ENCODE measurements around the gene GP1BB. TPM values are rescaled to one million over a fixed set of nuclear protein-coding genes. Genes with fewer than 3 reads are reported as not detected.
A peak's percentile ranks its signal among the peaks of the same experiment; 100 is the strongest.

GP1BB gene
- total RNA-seq, 2 donors from 2014 or later: 0.40 TPM; not detected in 1

- ATAC-seq (no peak), DNase-seq (peak in 1 of 2 donors; percentile 16)
- intact Hi-C loops (cut with DNase I, micrococcal nuclease): no loop called here
These were observed 14.1 kb upstream of the GP1BB start for GRCh38 chr22:19709063-19709769.

DNA sequence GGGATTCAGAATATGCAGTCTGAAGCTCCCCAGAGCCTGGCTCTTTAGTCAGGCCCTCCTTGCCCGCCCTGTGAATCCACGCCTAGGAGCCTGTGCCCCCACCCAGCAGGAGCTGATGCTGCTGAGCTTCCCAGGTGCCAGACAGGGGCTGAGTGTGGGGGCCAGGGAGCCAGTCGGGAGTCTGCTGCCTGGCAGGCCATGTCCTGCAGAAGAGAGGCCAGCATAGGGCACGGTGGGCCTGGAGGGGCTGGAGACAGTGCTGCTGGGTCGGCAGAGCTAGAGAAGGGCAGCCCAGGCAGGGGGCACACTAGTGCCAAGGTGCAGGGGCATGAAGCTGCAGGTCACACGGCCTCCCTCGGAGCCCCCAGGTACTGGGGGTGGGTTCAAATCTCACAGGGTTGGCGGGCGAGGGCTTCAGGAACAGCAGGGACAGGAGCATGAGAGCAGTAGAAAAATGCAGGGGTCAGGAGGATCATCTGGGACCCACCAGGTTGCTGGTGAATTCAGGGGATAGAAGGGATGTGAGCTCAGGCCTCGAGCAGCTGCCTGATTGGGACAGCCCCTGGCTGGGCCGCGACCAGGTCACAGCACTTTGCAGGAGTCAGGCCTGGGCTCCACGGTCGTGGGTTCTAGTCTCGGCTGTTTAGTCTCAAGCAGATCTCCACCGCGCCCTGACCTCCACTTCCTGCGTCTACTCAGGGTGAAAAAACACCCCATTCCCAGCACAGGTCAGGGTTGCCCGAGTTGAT, 13.1 kb upstream of the GP1BB start:
- intact Hi-C loops (cut with DNase I, micrococcal nuclease): no loop called here
- no peak for ATAC-seq
- DNase-seq: peak in 1 of 2 donors; percentile 1

- intact Hi-C loops (cut with DNase I, micrococcal nuclease): no loop called here
- DNase-seq (no peak), ATAC-seq (no peak)
These were observed 12.6 kb upstream of the GP1BB start for GRCh38 chr22:19710769-19711106.

GRCh38 chr22:19713245-19713644, 10.1 kb upstream of the GP1BB start:
- DNase-seq: no peak
- intact Hi-C loops (cut with DNase I, micrococcal nuclease): no loop called here
- no peak for ATAC-seq

DNA sequence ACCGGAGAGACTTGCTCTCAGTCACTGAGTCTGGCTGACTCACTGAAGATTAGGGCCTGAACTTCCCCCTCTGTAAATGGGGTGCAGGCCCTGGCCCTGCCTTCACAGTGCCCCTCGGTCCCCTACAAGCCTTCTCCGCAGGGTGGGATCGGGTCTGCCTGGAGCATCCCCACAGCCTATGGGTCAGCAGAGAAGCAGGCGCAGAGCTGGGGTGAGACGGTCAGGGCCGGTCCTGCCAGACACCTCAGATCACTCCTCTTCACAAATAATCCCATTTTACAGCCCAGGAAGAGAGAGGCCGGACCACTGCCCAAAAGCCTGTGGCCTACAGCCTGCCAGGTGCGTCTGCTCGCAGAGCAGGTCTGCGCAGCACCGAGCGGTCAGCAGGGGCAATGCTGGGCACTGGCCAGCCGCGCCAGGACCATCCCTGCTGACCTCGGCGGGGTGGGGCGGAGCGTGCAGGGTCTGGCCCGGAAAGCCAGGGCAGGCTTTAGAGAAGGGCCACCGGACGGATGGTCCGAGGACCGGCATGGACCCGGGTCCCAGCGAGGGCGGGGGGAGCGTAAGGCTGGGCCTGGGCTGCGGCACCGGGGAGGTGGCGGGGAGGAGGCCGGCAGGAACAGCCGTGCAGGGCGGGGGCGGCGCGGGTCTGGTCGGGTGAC, 9.6 kb upstream of the GP1BB start:
- intact Hi-C loops (cut with DNase I, micrococcal nuclease): no loop called here
- no peak for DNase-seq
- no peak for ATAC-seq

DNA sequence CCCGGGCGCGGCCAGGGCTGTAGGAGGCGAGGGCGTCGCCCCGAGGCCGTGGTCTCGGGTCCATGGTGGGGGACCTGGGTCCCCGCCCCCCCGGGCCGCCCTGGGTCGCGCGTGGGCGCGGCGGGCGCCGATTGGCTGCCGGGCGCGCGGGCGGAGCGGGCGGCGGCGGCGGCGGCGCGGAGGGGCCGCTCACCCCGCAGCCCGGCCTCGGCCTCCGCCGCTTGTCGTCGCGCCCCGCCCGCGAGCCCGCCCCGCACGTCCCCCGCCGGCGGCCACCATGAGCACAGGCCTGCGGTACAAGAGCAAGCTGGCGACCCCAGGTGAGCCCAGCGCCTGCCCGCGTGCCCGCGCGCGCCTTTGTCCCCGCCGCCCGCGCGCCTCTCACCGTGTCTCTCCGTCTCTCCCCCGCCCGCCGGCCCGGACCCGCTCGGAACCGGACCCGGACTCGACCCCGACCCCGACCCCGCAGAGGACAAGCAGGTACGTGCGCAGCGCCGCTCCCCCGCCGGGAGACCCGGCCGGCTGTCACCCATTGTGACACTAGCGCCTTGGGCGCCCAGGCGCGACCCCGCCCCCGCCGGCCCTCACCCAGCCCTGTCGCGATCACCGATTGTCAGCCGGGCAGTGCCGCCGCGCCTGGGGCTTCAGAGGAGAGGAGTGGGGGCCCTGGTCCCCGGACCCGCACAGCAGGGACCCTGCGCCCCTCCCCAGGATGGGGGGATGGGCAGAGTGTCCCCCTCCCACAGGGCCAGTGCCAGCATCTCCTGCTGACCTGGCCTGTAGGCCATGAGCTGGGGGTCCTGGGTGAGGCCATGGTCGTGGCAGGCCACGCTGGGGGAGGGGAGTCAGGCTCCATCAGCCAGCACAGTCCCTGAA, 8.8 kb upstream of the GP1BB start, which contains the start of gene SEPTIN5:
TSS of gene SEPTIN5 (plus strand) at position 192 of the 876 bp plus-strand sequence. CDS start at position 278, 86 bp downstream.
- no peak for DNase-seq
- intact Hi-C loops (cut with DNase I, micrococcal nuclease): no loop called here
- no peak for ATAC-seq

- no peak for DNase-seq
- intact Hi-C loops (cut with DNase I, micrococcal nuclease): no loop called here
These were observed 8.0 kb upstream of the GP1BB start for GRCh38 chr22:19715188-19715930.

DNA sequence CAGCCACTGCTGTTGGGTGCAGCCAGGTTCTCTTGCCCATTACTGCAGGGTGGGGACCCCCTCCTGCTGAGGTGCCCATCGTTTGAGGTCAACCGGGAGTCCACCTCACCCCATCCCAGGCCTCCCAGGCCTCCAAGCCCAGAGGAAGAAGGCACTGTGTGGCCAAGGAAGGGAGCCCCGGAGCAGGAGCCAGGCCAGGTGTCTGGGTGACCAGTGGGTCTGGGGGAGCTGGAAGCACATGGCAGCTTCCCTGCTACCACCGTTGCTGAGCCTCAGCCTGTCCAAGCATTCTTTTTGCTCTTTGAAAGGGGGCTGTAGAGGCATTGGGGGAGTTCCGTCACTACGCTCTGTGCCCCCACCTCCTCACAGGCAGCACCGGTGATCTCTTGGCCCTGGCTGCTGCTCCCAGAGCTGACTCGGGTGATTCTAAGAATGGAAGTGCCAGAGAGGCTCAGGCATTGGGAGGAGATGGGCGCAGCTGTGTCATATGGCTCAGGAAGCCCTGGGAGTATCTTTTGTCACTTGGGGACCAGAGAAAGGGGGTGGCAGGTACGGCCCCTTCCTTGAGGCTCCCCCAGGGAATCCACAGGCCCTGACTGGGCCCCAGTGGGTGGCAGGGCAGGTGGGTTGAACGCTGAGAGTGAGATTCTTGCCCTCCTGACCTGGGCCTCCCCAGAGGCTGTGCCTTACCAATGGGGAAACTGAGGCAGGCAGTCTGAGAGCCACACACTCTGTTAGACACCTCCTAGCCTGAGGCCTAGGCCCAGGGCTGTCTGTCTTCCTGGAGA, 7.1 kb upstream of the GP1BB start:
- ATAC-seq (no peak), DNase-seq (no peak)
- intact Hi-C loops (cut with DNase I, micrococcal nuclease): loop anchor here in 1 of 2 donors (2.0 kb wide), 1 partner anchor 35 kb away; no protein-coding TSS in a partner anchor

More at GRCh38 chr22:19715188-19715930, 8.0 kb upstream of the GP1BB start:
- ATAC-seq: no peak

DNA sequence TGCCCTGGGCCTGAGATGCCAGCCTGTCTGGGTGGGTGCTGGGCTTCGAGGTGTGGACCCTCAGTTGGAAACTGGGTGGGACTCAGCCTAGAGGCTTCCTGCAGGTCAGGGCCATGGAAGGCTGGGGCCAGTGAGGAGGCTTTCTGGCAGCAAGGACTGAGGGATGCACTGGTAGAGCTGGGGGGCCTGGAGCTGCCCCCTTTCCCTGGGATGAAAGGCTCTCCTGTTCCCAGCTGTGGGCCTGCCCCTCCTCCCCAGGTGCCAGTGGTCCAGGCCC, 6.6 kb upstream of the GP1BB start:
- no peak for DNase-seq
- no peak for ATAC-seq
- intact Hi-C loops (cut with DNase I, micrococcal nuclease): loop anchor here in 1 of 2 donors (2.0 kb wide), 1 partner anchor 36 kb away; no protein-coding TSS in a partner anchor

DNA sequence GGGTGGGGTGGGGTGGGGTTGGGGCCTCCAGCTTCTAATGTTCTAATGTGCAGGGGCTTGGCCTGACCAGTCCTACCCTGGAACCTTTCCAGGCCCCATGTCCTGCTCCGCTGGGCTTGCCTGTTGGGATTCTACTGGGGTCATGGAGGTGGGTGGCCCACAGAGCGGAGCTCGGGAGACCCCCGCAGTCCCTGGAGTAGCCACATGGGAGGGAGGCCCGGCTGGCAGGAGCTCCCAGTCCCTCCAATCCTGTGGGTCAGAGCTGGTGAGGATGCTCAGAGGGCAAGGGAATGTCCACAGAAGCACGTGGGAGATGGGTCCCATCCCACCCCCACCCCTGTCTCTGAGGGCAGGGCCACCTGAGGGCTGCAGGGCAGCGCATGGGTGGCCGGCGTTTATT, 6.2 kb upstream of the GP1BB start:
- intact Hi-C loops (cut with DNase I, micrococcal nuclease): loop anchor here in 1 of 2 donors (2.0 kb wide), 1 partner anchor 36 kb away; no protein-coding TSS in a partner anchor
- ATAC-seq: no peak
- no peak for DNase-seq

GRCh38 chr22:19717691-19718455, 5.5 kb upstream of the GP1BB start:
- DNase-seq (peak; percentile 40 to 74), ATAC-seq (peak; percentile 86)
- intact Hi-C loops (cut with DNase I, micrococcal nuclease): loop anchor here in 1 of 2 donors (2.0 kb wide), 1 partner anchor 37 kb away; no protein-coding TSS in a partner anchor

DNA sequence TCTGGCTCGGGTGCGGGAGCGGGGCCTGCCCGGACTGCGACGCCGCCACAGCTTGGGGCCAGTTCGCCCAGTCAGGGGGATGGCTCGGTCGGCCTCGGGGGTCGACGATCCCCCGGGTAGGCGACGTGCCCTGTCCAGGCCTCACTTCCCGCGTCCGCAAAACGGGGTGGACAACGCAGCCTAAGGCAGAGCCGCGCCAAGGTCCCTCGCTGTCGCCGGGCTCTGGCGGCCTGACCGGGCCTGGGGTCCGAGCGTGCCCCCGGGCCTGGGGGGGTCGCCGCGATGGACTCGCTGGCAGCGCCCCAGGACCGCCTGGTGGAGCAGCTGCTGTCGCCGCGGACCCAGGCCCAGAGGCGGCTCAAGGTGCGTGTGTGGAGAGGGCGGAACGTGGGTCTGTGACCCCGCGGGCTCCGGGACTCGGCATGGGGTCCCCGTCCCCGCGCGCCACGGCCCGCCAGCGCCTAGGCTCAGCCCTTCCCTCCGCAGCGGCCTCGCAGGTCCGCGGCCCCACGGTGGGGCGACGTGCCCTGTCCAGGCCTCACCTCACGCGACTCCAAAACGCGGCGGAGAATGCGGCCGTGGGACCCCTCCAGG, 4.8 kb upstream of the GP1BB start:
- DNase-seq (no peak), ATAC-seq (no peak)
- intact Hi-C loops (cut with DNase I, micrococcal nuclease): no loop called here

DNA sequence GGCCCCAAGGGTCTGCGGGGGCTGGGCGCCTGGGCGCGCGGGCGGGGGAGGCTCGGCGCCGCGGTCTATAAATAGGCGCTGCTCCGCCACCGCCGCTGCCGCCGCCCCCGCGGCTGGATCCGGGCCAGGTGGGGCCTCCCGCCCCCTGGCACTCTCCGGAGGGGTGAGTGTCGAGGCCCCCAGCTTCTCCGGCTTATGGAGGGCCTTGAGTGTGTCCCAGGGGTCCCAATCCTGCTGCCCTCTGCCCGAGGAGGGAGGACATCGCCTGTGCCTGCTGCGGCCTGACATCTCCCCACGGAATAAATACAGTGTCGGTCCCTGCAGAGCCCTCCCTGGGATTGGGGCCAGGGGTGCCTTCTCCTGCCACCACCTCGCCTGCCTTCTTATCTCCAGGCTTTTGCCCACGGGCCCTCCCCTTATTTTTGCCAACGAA, 4.3 kb upstream of the GP1BB start:
- ATAC-seq (no peak), DNase-seq (no peak)
- intact Hi-C loops (cut with DNase I, micrococcal nuclease): no loop called here

GRCh38 chr22:19719488-19720021, 3.8 kb upstream of the GP1BB start:
- intact Hi-C loops (cut with DNase I, micrococcal nuclease): no loop called here
- DNase-seq (no peak), ATAC-seq (no peak)

- ATAC-seq (no peak), DNase-seq (no peak)
- intact Hi-C loops (cut with DNase I, micrococcal nuclease): no loop called here
These were observed 3.0 kb upstream of the GP1BB start for GRCh38 chr22:19720150-19720827.

DNA sequence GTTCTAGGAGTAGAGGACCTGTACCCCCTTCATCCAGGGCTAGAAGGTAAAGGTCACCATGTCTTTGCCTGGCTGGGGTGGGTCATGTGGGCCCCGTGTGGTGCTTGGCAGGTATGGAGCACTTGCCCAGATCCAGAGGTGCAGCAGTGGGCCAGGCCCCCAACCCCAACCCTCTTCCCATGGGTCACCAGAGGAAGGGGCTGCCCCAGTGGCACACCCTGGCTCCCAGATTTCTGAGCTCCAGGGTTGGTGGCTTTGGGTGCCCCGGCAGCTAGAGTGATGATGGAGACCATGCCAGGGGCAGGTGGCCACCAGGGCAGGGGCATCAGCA, 2.4 kb upstream of the GP1BB start:
- no peak for DNase-seq
- ATAC-seq: no peak
- intact Hi-C loops (cut with DNase I, micrococcal nuclease): no loop called here
